SK-N-SH (cell line): ENCODE data around the gene MET. TPM values are rescaled to one million over a fixed set of nuclear protein-coding genes. Genes with fewer than 3 reads are reported as not detected.

Source experiments
- CTCF ChIA-PET: fragments of 300-600, 350-600 bp; formaldehyde crosslinking; extraction: SDS; loops from one replicate; lab custom pipeline; 2021; lab: Yijun Ruan, JAX
- POLR2A ChIA-PET: fragments of 350-600 bp; sonication (Branson Sonifier 250); formaldehyde crosslinking; extraction: SDS; loops from one replicate; lab custom pipeline; 2020; ENCODE audit warnings: antibody characterized with exemption, inconsistent platforms; lab: Yijun Ruan, JAX
- DNase-seq: peaks from one replicate; pipeline ENCODE4 v3.0.0; 2012
- H2AFZ ChIP-seq: fragments of 200-600 bp; sonication (generic); 2 replicates; pipeline ENCODE4 v1.8.1; 2016; ENCODE audit warnings: antibody characterized with exemption, mild to moderate bottlenecking, low read depth
- H3F3A ChIP-seq: fragments of 200-600 bp; sonication (generic); replicated peaks from 2 replicates; pipeline ENCODE3; 2016; ENCODE audit warnings: antibody characterized with exemption, mild to moderate bottlenecking; ENCODE audit not compliant: insufficient read depth
- H3K27ac ChIP-seq, 2 experiments: fragments of 200-500 bp in 1 of 2; fragments of 200-600 bp in 1 of 2; sonication (Bioruptor generic) in 1 of 2; sonication (generic), shearing (Covaris generic) in 1 of 2; 2 replicates each; pipeline versions ENCODE4 v1.5.1 to v1.6.1; 2014 to 2016; ENCODE audit warnings: low read depth in 2 of 2, inconsistent platforms in 1 of 2, low read length in 1 of 2, mild to moderate bottlenecking in 1 of 2, mixed read lengths in 1 of 2
- H3K27me3 ChIP-seq: fragments of 200-600 bp; sonication (generic), shearing (Covaris generic); 2 replicates; pipeline ENCODE4 v1.6.1; 2016; ENCODE audit warnings: mixed run types; ENCODE audit not compliant: insufficient read depth
- H3K36me3 ChIP-seq, 2 experiments: fragments of 200-500 bp in 1 of 2; fragments of 200-600 bp in 1 of 2; sonication (Bioruptor generic) in 1 of 2; sonication (generic) in 1 of 2; replicated peaks in 1 of 2; 2 replicates each; pipeline versions ENCODE3 to v1.5.1; 2014 to 2016; ENCODE audit warnings: low read length in 1 of 2, mild to moderate bottlenecking in 1 of 2; ENCODE audit not compliant: insufficient read depth in 2 of 2, control insufficient read depth in 1 of 2
- H3K4me1 ChIP-seq, 2 experiments: fragments of 200-500 bp in 1 of 2; fragments of 200-600 bp in 1 of 2; sonication (Bioruptor generic) in 1 of 2; sonication (generic), shearing (Covaris generic) in 1 of 2; 2 replicates each; pipeline versions ENCODE4 v1.5.1 to v1.6.1; 2014 to 2016; ENCODE audit warnings: low read depth in 1 of 2, low read length in 1 of 2, mixed run types in 1 of 2; ENCODE audit not compliant: insufficient read depth in 2 of 2, control insufficient read depth in 1 of 2
- H3K4me2 ChIP-seq: fragments of 200-600 bp; sonication (generic), shearing (Covaris generic); 2 replicates; pipeline ENCODE4 v1.6.1; 2017; ENCODE audit warnings: mixed run types
- H3K4me3 ChIP-seq, 2 experiments: fragments of 200-500 bp in 1 of 2; fragments of 200-600 bp in 1 of 2; sonication (Bioruptor generic) in 1 of 2; sonication (generic), shearing (Covaris generic) in 1 of 2; 2 replicates each; pipeline versions ENCODE4 v1.5.1 to v1.8.1; 2014 to 2016; ENCODE audit warnings: low read depth in 2 of 2, inconsistent platforms in 1 of 2, low read length in 1 of 2, mild to moderate bottlenecking in 1 of 2, mixed read lengths in 1 of 2, moderate library complexity in 1 of 2
- H3K79me2 ChIP-seq: fragments of 200-600 bp; sonication (generic); 2 replicates; pipeline ENCODE4 v1.8.1; 2017; ENCODE audit warnings: mild to moderate bottlenecking; ENCODE audit not compliant: insufficient read depth
- H3K9ac ChIP-seq: fragments of 200-600 bp; sonication (generic); 2 replicates; pipeline ENCODE4 v1.6.1; 2017; ENCODE audit warnings: mixed run types
- H3K9me2 ChIP-seq: fragments of 200-600 bp; sonication (generic); 2 replicates; pipeline ENCODE4 v1.6.1; 2017; ENCODE audit warnings: mixed run types
- H3K9me3 ChIP-seq: fragments of 200-600 bp; sonication (generic); 2 replicates; pipeline ENCODE4 v1.6.1; 2017; ENCODE audit warnings: mixed run types, mild to moderate bottlenecking, moderate library complexity
- H4K20me1 ChIP-seq: fragments of 200-600 bp; sonication (generic); 2 replicates; pipeline ENCODE4 v1.6.1; 2017; ENCODE audit warnings: mild to moderate bottlenecking, mixed run types; ENCODE audit not compliant: insufficient read depth
- CHD2 ChIP-seq: fragments of 150-350 bp; IDR thresholded peaks from 2 replicates; pipeline ENCODE4 v1.6.1; 2018; ENCODE audit warnings: low read length; ENCODE audit not compliant: partially characterized antibody
- ELF1 ChIP-seq: IDR thresholded peaks from 2 replicates; pipeline ENCODE4 v1.4.0; 2012
- EZH2phosphoT487 ChIP-seq: fragments of 200-600 bp; sonication (generic); IDR thresholded peaks from 2 replicates; pipeline ENCODE4 v1.6.1; 2017; ENCODE audit warnings: low read depth, mixed run types, mild to moderate bottlenecking, antibody characterized with exemption, moderate library complexity, borderline replicate concordance
- FOXJ3 ChIP-seq: sonication (generic); formaldehyde crosslinking; IDR thresholded peaks from 2 replicates; pipeline ENCODE4 v1.5.1; 2020; ENCODE audit warnings: mild to moderate bottlenecking, missing genetic modification reagents
- GABPA ChIP-seq: IDR thresholded peaks from 2 replicates; pipeline ENCODE4 v1.4.0; 2012; ENCODE audit warnings: low read depth, mild to moderate bottlenecking
- MXI1 ChIP-seq: IDR thresholded peaks from 2 replicates; pipeline ENCODE4 v1.6.1; 2012; ENCODE audit warnings: mild to moderate bottlenecking, low read depth, low read length, improper control_type of control experiment
- NRF1 ChIP-seq: IDR thresholded peaks from 2 replicates; pipeline ENCODE4 v1.6.1; 2012; ENCODE audit warnings: low read depth, mild to moderate bottlenecking, low read length
- PBX3 ChIP-seq: IDR thresholded peaks from 2 replicates; pipeline ENCODE4; 2012
- POLR2AphosphoS5 ChIP-seq: IDR thresholded peaks from 2 replicates; pipeline ENCODE4 v1.6.1; 2012; ENCODE audit warnings: low read depth, low read length
- RAD21 ChIP-seq: IDR thresholded peaks from 2 replicates; pipeline ENCODE4 v1.6.1; 2012; ENCODE audit warnings: mild to moderate bottlenecking, low read length
- RCOR1 ChIP-seq: fragments of 150-350 bp; IDR thresholded peaks from 2 replicates; pipeline ENCODE4 v1.6.1; 2017; ENCODE audit warnings: antibody characterized with exemption, low read length
- REST ChIP-seq: IDR thresholded peaks from 2 replicates; pipeline ENCODE4 v1.6.1; 2012; ENCODE audit warnings: mild to moderate bottlenecking, low read depth, low read length, moderate library complexity
- RFX5 ChIP-seq: IDR thresholded peaks from 2 replicates; pipeline ENCODE4 v1.6.1; 2012; ENCODE audit warnings: mild to moderate bottlenecking, improper control_type of control experiment, low read length
- TCF12 ChIP-seq: IDR thresholded peaks from 2 replicates; pipeline ENCODE4 v1.4.0; 2012
- WGBS: methylation state at CpG from one replicate; pipeline ENCODE4 v1.1.6; 2017; ENCODE audit warnings: low lambda C conversion rate; 5-methylcytosine and 5-hydroxymethylcytosine counted together
- polyA plus RNA-seq, 3 experiments: library from polyadenylated mRNA; depleted of rRNA; stranded (reverse); fragments of >200 nt; gene quantifications; 2 replicates each; pipeline ENCODE4 v1.2.3, GENCODE V29; 2012
- TF ChIP-seq, protein P1 (sequence below): fragments of 200-600 bp; sonication (generic); IDR thresholded peaks from 2 replicates; pipeline ENCODE4 v1.6.1; 2017; ENCODE audit warnings: antibody characterized with exemption, mild to moderate bottlenecking, moderate library complexity
- TF ChIP-seq, protein P2 (sequence below): fragments of 150-350 bp; IDR thresholded peaks from 2 replicates; pipeline ENCODE4 v1.6.1; 2016; ENCODE audit warnings: mild to moderate bottlenecking, low read depth, low read length
- TF ChIP-seq, protein P3 (sequence below): IDR thresholded peaks from 2 replicates; pipeline ENCODE4 v1.4.0; 2012; ENCODE audit warnings: low read depth, borderline replicate concordance

The MET gene
- polyA plus RNA-seq, 1 of the 3 experiments (the other 2 are of a cell fraction) = 38.7 TPM

GRCh38 chr7:116738378-116738777, 66.4 kb downstream of the MET start:
- CTCF ChIA-PET = interaction anchor here (1.9 kb wide), 1 partner anchor 14 kb away, joined by 5 read pairs; no protein-coding TSS in a partner anchor
- H3K4me1 ChIP-seq = peaks cover 3 to 4% of the 10 kb centered on the region in 2 experiments; a peak in 2 of 4 replicates
- H3K79me2 ChIP-seq = peaks cover 3% of the 10 kb centered on the region; the same call in 1 of the 2 replicates
- H3F3A ChIP-seq = no peaks in the 10 kb centered on the region
- POLR2A ChIA-PET = no interaction called here
- H3K4me3 ChIP-seq = no peak overlapping the region
- peaks cover 9% of the 10 kb centered on the region; the same call in 1 of the 2 replicates for H3K27me3 ChIP-seq
- H3K9ac ChIP-seq = no peak overlapping the region
- H3K4me2 ChIP-seq = no peak overlapping the region
- no peaks in the 10 kb centered on the region for H3K9me3 ChIP-seq
- peaks cover 4 to 25% of the 10 kb centered on the region in 2 experiments for H3K36me3 ChIP-seq
- DNase-seq = no peak
- H2AFZ ChIP-seq = no peak overlapping the region
- 27% methylated on average over 1 of the region's 1 CpG for WGBS
- TF ChIP-seq RAD21 = no peak
- TF ChIP-seq RCOR1 = no peak
- TF ChIP-seq POLR2AphosphoS5 = no peak
- TF ChIP-seq FOXJ3 (CRISPR knock-in tag) = no peak
- TF ChIP-seq REST = no peak
- TF ChIP-seq EZH2phosphoT487 = no peak
- no peak for TF ChIP-seq RFX5
- no peak for TF ChIP-seq NRF1
- TF ChIP-seq GABPA = no peak
- TF ChIP-seq, all 33 proteins: peak for 0
- Histone ChIP-seq H4K20me1 (no peaks in the 10 kb centered on the region), H3K27ac (no peak overlapping the region), H3K9me2 (no peaks in the 10 kb centered on the region)

GRCh38 chr7:116739307-116739706, 67.3 kb downstream of the MET start:
- 63% methylated on average over 2 of the region's 2 CpGs for WGBS
- CTCF ChIA-PET = interaction anchor here (1.2 to 1.9 kb wide), 3 partner anchors 13 to 503 kb away, joined by 3 to 5 read pairs (median 3); no protein-coding TSS in a partner anchor
- peaks cover 8 to 22% of the 10 kb centered on the region in 2 experiments for H3K36me3 ChIP-seq
- H3F3A ChIP-seq = no peaks in the 10 kb centered on the region
- no peak for DNase-seq
- peaks cover 9% of the 10 kb centered on the region; the same call in 1 of the 2 replicates for H3K27me3 ChIP-seq
- no peak overlapping the region for H3K27ac ChIP-seq
- no peak overlapping the region for H2AFZ ChIP-seq
- H3K9ac ChIP-seq = no peak overlapping the region
- POLR2A ChIA-PET = no interaction called here
- no peaks in the 10 kb centered on the region for H3K9me3 ChIP-seq
- no peak overlapping the region for H3K4me3 ChIP-seq
- no peaks in the 10 kb centered on the region for H4K20me1 ChIP-seq
- H3K79me2 ChIP-seq = peaks cover 3% of the 10 kb centered on the region; the same call in 1 of the 2 replicates
- H3K9me2 ChIP-seq = no peaks in the 10 kb centered on the region
- no peak overlapping the region for H3K4me2 ChIP-seq
- H3K4me1 ChIP-seq = peaks cover 3 to 4% of the 10 kb centered on the region in 2 experiments; a peak in 2 of 4 replicates
- TF ChIP-seq POLR2AphosphoS5 (no peak), ELF1 (no peak), PBX3 (no peak), TCF12 (no peak), NRF1 (no peak), MXI1 (no peak), CHD2 (no peak)
- TF ChIP-seq, protein P1, sequence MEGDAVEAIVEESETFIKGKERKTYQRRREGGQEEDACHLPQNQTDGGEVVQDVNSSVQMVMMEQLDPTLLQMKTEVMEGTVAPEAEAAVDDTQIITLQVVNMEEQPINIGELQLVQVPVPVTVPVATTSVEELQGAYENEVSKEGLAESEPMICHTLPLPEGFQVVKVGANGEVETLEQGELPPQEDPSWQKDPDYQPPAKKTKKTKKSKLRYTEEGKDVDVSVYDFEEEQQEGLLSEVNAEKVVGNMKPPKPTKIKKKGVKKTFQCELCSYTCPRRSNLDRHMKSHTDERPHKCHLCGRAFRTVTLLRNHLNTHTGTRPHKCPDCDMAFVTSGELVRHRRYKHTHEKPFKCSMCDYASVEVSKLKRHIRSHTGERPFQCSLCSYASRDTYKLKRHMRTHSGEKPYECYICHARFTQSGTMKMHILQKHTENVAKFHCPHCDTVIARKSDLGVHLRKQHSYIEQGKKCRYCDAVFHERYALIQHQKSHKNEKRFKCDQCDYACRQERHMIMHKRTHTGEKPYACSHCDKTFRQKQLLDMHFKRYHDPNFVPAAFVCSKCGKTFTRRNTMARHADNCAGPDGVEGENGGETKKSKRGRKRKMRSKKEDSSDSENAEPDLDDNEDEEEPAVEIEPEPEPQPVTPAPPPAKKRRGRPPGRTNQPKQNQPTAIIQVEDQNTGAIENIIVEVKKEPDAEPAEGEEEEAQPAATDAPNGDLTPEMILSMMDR = no peak
- TF ChIP-seq, protein P2, sequence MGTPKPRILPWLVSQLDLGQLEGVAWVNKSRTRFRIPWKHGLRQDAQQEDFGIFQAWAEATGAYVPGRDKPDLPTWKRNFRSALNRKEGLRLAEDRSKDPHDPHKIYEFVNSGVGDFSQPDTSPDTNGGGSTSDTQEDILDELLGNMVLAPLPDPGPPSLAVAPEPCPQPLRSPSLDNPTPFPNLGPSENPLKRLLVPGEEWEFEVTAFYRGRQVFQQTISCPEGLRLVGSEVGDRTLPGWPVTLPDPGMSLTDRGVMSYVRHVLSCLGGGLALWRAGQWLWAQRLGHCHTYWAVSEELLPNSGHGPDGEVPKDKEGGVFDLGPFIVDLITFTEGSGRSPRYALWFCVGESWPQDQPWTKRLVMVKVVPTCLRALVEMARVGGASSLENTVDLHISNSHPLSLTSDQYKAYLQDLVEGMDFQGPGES = no peak
- TF ChIP-seq, protein P3, sequence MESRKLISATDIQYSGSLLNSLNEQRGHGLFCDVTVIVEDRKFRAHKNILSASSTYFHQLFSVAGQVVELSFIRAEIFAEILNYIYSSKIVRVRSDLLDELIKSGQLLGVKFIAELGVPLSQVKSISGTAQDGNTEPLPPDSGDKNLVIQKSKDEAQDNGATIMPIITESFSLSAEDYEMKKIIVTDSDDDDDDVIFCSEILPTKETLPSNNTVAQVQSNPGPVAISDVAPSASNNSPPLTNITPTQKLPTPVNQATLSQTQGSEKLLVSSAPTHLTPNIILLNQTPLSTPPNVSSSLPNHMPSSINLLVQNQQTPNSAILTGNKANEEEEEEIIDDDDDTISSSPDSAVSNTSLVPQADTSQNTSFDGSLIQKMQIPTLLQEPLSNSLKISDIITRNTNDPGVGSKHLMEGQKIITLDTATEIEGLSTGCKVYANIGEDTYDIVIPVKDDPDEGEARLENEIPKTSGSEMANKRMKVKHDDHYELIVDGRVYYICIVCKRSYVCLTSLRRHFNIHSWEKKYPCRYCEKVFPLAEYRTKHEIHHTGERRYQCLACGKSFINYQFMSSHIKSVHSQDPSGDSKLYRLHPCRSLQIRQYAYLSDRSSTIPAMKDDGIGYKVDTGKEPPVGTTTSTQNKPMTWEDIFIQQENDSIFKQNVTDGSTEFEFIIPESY = no peak
